ENCODE results near the gene OTUD3.
"Not testable (repeated sequence)": the region's sequence is repeated elsewhere in the genome, so short reads cannot be mapped to it uniquely, and the experiment has no call there.

The OTUD3 gene

GRCh38 chr1:19921310-19921709, 39.1 kb downstream of the OTUD3 start:
- DNase-seq: no peak

- DNase-seq: no peak
These were observed 40.0 kb downstream of the OTUD3 start for GRCh38 chr1:19922015-19922688.

GRCh38 chr1:19923137-19923952, 41.1 kb downstream of the OTUD3 start, which contains the start of gene PLA2G2E:
Gene PLA2G2E (minus strand): TSS chr1:19923617. CDS start chr1:19923559, 58 bp downstream.
- DNase-seq: no peak

GRCh38 chr1:19923953-19924346, 41.8 kb downstream of the OTUD3 start:
- no peak for DNase-seq

GRCh38 chr1:19925342-19926070, 43.3 kb downstream of the OTUD3 start:
- no peak for DNase-seq

- DNase-seq: no peak
These were observed 44.3 kb downstream of the OTUD3 start for GRCh38 chr1:19926296-19927129.

GRCh38 chr1:19927130-19927421, 44.9 kb downstream of the OTUD3 start:
- DNase-seq: not testable (repeated sequence)

- DNase-seq: no peak
These were observed 50.7 kb downstream of the OTUD3 start for GRCh38 chr1:19932866-19933265.

- no peak for DNase-seq
These were observed 52.1 kb downstream of the OTUD3 start for GRCh38 chr1:19934336-19934735.

GRCh38 chr1:19936061-19936750, 54.0 kb downstream of the OTUD3 start:
- DNase-seq: no peak

GRCh38 chr1:19938472-19938871, 56.3 kb downstream of the OTUD3 start:
- no peak for DNase-seq

GRCh38 chr1:19940486-19941205, 58.5 kb downstream of the OTUD3 start:
- no peak for DNase-seq

GRCh38 chr1:19941206-19941568, 59.0 kb downstream of the OTUD3 start:
- DNase-seq: no peak

GRCh38 chr1:19942088-19942487, 59.9 kb downstream of the OTUD3 start:
- no peak for DNase-seq

GRCh38 chr1:19942657-19943056, 60.5 kb downstream of the OTUD3 start:
- no peak for DNase-seq

- DNase-seq: no peak
These were observed 63.7 kb downstream of the OTUD3 start for GRCh38 chr1:19945914-19946313.

GRCh38 chr1:19946331-19946751, 64.1 kb downstream of the OTUD3 start:
- no peak for DNase-seq

- DNase-seq: no peak
These were observed 64.8 kb downstream of the OTUD3 start for GRCh38 chr1:19946971-19947370.

GRCh38 chr1:19949016-19949415, 66.8 kb downstream of the OTUD3 start:
- DNase-seq: no peak

- DNase-seq: no peak
These were observed 71.9 kb downstream of the OTUD3 start for GRCh38 chr1:19954059-19954458.

- DNase-seq: no peak
These were observed 73.5 kb downstream of the OTUD3 start for GRCh38 chr1:19955534-19956170.
